GM18907 (cell line): Measurements from ENCODE around the gene KCNJ5.

Source experiments
- ATAC-seq: cut with Tn5 transposase; IDR thresholded peaks from one replicate; pipeline ENCODE4 v1.9.1; 2021; ENCODE audit warnings: mild to moderate bottlenecking, moderate library complexity; ENCODE audit not compliant: unreplicated experiment

The KCNJ5 gene

DNA sequence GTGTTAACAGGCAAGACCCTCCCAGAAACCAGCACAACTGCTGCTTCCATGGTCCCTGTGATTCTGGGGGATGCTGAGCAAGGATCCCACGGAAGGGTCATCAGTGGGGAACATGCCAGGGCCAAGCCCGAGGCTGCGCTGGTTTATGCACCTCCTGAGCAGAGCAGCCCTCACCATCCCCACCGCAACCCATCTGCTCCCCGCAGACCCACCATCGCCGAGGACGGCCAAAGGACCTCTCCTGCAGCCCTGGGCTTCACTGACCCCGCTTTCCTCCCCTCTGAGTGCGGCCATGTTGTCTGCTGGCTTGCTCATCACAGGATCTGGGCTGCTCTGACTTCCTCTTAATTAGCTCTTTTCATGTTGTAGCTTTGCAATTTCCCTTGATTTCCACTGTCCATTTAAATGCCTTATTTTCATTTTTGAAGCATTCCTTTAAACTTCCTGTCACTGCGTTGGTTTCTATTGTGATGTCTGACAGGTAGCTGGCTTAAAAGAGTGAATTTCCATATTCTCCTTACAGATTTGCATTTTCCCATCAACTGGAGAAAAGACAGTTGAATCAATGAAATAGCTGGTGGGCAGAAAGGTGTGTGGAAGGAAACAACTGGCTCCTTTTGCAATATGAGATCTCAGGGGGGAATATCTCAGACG is 36.7 kb downstream of the KCNJ5 start:
- no peak for ATAC-seq

GRCh38 chr11:128928400-128928799 is 37.2 kb downstream of the KCNJ5 start:
- peak; percentile 97 for ATAC-seq

GRCh38 chr11:128929468-128929867 is 38.3 kb downstream of the KCNJ5 start:
- ATAC-seq: no peak

- no peak for ATAC-seq
Observed at GRCh38 chr11:128929991-128930390, 38.8 kb downstream of the KCNJ5 start.

DNA sequence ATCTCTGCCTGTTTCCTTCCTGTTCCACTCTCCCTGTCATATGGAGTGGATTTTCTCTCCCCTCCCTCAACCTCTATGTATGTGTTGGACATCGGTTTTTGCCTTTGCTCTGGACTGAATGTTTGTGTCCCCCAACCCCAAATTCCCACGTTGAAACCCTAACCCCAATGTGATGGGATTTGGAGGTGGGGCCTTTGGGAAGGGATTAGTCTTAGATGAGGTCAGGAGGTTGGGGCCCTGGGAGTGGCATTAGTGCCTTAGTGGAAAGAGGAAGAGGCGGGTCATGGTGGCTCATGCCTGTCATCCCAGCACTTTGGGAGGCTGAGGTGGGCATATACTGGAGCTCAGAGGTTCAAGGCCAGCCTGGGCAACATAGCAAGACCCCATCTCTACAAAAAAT is 39.9 kb downstream of the KCNJ5 start:
- ATAC-seq: no peak

DNA sequence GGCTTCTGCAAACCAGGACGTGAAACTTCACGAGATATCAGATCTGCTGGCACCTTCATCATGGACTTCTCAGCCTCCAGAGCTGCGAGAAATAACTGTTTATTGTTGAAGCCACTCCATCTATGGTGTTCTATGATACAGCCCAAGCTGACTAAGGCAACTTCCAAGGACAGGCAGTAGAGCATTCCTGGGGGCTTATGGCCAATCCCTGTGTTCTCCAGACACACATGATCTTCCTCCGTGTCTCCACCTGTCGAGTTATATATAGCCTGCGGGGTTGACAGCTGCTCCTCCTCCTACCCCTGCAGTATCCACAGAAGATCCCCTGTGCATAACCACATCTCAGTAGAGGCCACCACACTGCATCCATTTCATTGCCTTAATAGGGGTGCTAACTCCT is 40.5 kb downstream of the KCNJ5 start:
- ATAC-seq: no peak

GRCh38 chr11:128933481-128934178 is 42.5 kb downstream of the KCNJ5 start:
- no peak for ATAC-seq

- no peak for ATAC-seq
Observed at GRCh38 chr11:128934351-128934750, 43.2 kb downstream of the KCNJ5 start.

- no peak for ATAC-seq
Observed at GRCh38 chr11:128934926-128935325, 43.8 kb downstream of the KCNJ5 start.

DNA sequence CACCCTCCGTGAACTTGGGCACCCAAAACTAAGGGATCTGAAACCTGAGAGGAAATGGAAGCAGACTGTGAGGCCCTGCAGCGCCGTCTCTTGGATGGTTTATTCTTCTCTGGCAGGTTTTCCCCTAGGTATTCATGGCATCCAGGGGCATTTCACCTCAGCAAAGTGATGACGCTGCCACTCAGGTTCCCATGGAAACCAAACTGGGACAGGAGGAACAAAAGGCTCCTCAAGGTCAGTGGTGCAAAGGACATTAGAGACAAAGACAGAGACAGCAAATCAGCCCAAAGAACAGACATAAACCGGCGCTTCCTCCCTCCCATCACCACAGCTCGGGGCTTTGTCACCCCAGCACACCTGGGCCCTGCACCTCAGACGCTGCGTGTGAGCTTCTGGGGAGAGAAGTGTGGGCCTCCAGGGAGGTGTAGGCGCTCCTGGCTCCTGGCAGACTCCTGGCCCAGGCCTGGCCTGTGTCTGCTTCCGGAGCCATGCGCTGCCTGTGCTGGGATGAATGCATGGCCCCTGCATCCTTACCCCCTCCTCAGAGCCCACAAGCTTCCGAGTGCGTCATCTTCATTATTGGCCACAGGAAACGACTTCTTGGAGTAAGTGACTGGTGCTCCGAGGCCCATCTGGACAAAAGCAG is 45.6 kb downstream of the KCNJ5 start:
- no peak for ATAC-seq

GRCh38 chr11:128937480-128937879 is 46.3 kb downstream of the KCNJ5 start:
- no peak for ATAC-seq

DNA sequence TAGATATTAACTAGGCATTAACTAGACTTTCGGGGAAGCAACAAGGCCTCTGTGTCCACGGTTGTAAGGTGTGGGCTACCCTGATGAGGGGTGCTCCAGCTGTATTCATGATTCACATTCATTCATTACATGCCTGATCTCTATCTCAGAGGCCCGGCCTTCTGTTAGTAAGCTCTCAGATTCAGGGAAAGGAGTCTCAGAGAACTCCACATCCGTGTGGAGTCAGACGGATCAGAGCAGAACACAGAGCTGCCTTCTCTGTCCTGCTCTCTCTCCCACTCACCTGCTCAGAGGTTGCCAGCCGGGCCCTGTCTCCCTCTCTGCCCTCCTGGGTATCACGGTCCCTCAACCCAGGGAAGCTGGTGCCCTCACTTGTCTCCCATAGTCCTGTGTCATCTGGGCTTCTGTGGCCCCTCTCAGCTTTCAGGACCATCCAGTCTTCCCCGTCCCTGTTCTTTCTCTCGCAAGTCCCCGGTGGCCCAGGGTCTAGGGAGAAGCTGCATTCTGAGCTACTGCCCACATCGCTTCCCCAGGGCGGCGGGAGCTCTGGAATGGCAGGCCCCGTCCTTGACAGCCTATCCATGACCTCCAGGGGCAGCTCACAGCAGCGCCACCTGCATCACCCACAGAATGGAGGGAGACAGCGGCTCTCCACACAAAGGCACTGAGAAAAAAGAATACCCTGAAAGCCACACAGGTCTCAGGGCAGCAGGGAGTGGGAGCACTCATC is 47.2 kb downstream of the KCNJ5 start:
- no peak for ATAC-seq

- ATAC-seq: no peak
Observed at GRCh38 chr11:128939591-128939990, 48.4 kb downstream of the KCNJ5 start.

GRCh38 chr11:128940156-128940555 is 49.0 kb downstream of the KCNJ5 start:
- no peak for ATAC-seq

- ATAC-seq: no peak
Observed at GRCh38 chr11:128940603-128941002, 49.4 kb downstream of the KCNJ5 start.

DNA sequence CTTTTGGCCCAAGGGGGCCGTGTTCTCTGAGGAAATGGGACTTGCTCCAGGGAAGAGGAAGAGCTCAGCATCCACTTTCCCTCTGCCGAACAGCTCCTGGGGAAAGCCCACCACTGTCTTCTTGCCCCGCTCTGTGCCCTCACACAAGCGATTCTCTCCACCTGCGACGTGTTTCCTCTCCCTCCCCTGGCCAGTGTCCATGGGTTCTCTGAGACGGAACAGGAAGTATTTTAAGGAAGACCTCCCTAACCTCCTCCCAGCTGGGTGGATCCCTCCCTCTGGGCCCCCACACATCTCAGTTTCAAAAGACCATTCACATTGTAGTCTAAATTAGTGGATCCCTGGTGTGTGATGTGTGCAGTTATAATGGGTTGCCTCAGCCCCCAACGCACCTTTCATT is 50.0 kb downstream of the KCNJ5 start:
- no peak for ATAC-seq

GRCh38 chr11:128941573-128942271 is 50.6 kb downstream of the KCNJ5 start:
- no peak for ATAC-seq

GRCh38 chr11:128942272-128942612 is 51.1 kb downstream of the KCNJ5 start:
- ATAC-seq: no peak

DNA sequence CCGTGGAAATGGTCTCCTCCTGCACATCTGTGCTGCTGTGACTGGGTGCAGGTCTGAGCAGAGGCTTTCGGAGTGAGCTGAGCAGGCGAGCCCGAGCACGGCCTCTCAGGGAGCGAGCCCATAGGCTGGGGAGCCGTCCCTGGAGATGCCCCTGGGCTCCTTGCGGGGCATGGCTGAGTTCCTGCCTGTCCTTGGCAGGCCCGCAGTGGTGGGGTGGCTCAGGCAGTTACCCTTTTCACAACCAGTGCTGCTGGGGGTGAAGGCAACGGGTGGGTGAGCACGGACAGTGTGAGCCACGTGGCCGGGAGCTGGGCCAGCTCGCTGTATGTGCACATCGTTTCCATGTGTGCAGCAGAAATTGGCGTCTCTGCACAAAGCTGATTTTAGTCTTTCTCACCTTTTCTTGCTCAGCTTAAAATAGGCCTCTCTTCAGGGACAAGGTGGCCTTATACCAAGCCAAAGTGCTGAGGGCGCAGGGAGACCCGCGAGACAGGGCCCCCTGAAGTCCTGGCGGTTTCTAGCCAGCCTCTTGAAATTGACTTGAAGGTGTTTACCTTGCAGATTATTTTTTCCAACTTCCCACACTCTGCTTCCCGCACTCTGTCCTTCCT is 51.8 kb downstream of the KCNJ5 start, which contains the start of gene TP53AIP1:
TSS of gene TP53AIP1 (minus strand) at position 55 of the 611 bp plus-strand sequence. CDS start 5,053 bp downstream, outside the sequence.
- ATAC-seq: no peak

DNA sequence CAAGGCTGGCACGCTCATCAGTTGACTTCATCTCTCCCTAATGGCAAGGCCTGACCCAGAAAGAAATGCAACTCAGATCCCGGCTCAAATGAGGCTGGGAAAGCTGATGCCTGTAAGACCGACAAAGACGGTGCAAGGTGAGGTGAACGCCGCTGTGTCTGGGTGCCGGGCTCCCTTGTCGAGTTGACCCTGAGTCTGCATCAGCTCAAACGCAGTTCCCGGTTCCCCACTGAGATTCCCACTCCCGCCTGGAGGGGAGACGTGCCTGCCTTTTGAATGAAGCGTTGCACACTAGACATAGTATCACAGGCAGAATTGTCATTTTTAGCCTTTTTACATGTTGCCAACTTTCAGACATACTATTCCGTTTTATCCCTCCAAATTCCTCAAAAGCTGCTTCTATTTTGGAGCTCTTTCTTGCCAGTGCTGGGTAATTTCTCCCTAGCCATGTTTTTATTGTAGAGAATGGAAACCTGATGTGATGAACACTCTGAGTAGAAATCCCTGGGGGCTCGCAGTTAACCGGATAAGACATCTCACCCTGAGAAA is 52.3 kb downstream of the KCNJ5 start:
- no peak for ATAC-seq
